KMS-11 (cell line): ENCODE results near the gene CHD5.

ENCODE experiments used
- H2AFZ ChIP-seq: fragments of 200-600 bp; sonication (generic); 2 replicates; pipeline ENCODE4 v1.6.1; 2016; ENCODE audit warnings: antibody characterized with exemption, mixed run types, low read depth
- H3K27ac ChIP-seq: fragments of 200-600 bp; sonication (generic); 2 replicates; pipeline ENCODE4 v1.6.1; 2016; ENCODE audit warnings: mild to moderate bottlenecking, mixed run types
- H3K27me3 ChIP-seq: fragments of 200-600 bp; sonication (generic); 2 replicates; pipeline ENCODE4 v1.6.1; 2017; ENCODE audit warnings: mild to moderate bottlenecking, low read depth, mixed run types, moderate library complexity; ENCODE audit not compliant: insufficient read depth
- H3K36me3 ChIP-seq: fragments of 200-600 bp; sonication (generic); 2 replicates; pipeline ENCODE4 v1.6.1; 2017; ENCODE audit warnings: mild to moderate bottlenecking, mixed run types; ENCODE audit not compliant: insufficient read depth
- H3K4me1 ChIP-seq: fragments of 200-600 bp; sonication (generic); 2 replicates; pipeline ENCODE4 v1.6.1; 2016; ENCODE audit warnings: mild to moderate bottlenecking, low read depth, mixed run types; ENCODE audit not compliant: poor library complexity, severe bottlenecking
- H3K4me2 ChIP-seq: fragments of 200-600 bp; sonication (generic); 2 replicates; pipeline ENCODE4 v1.7.0; 2016; ENCODE audit warnings: mild to moderate bottlenecking, mixed run types
- H3K4me3 ChIP-seq: fragments of 200-600 bp; sonication (generic); IDR thresholded peaks from 2 replicates; pipeline ENCODE4 v1.6.1; 2017; ENCODE audit warnings: low read depth, low read length, mixed read lengths; ENCODE audit not compliant: insufficient read depth
- H3K79me2 ChIP-seq: fragments of 200-600 bp; sonication (generic); 2 replicates; pipeline ENCODE4 v1.6.1; 2016; ENCODE audit warnings: low read depth, mixed run types; ENCODE audit not compliant: insufficient read depth
- H3K9ac ChIP-seq: fragments of 200-600 bp; sonication (generic); 2 replicates; pipeline ENCODE4 v1.6.1; 2016; ENCODE audit warnings: mild to moderate bottlenecking, mixed run types
- H4K20me1 ChIP-seq: fragments of 200-600 bp; sonication (generic); 2 replicates; pipeline ENCODE4 v1.6.1; 2016; ENCODE audit warnings: mild to moderate bottlenecking, mixed run types; ENCODE audit not compliant: insufficient read depth
- TF ChIP-seq, protein P1 (sequence below): fragments of 200-600 bp; sonication (generic); conservative IDR thresholded peaks from 2 replicates; pipeline ENCODE4 v1.6.1; 2017; ENCODE audit warnings: low read depth, mild to moderate bottlenecking, antibody characterized with exemption, low read length, moderate library complexity, mixed read lengths

The CHD5 gene

DNA sequence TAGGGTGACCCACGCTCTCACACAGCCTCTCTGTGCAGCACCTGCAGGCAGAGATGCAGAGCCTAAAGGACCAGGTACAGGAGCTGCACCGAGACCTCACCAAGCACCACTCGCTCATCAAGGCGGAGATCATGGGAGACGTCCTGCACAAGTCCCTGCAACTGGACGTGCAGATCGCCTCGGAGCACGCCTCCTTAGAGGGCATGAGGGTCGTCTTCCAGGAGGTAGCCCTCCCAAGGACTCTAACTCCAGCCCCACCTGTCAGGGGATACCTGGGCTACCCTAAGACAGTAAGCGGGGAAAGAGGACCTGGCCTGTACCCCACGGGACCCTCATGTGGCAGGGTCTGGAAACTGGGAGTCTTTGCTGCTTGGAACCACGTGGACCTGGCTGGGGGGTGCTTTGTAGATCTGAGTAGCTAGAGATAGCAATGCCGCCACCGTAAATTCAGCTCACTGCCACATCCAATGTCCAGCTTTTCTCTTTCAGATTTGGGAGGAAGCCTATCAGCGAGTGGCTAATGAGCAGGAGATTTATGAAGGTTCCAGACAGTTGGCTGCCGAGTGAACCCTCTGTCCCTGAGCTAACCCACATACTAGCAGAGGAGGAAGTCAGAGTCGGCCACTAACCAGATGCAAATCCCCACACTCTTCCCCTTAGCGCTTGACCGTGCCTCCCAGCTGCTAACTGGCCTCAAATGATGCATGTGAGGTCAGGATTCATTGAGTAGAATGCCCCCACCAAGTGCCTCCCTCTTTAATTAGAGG is 32.3 kb upstream of the CHD5 start:
- Histone ChIP-seq H3K27me3 (no peaks in the 10 kb centered on the region), H3K36me3 (no peaks in the 10 kb centered on the region), H3K4me1 (peaks cover 4% of the 10 kb centered on the region), H3K4me2 (no peak overlapping the region), H3K9ac (no peak overlapping the region), H3K79me2 (no peaks in the 10 kb centered on the region; the same call in 1 of the 2 replicates), H3K27ac (no peak overlapping the region), H3K4me3 (no peak overlapping the region), H2AFZ (no peak overlapping the region), H4K20me1 (no peaks in the 10 kb centered on the region)
- TF ChIP-seq, protein P1, sequence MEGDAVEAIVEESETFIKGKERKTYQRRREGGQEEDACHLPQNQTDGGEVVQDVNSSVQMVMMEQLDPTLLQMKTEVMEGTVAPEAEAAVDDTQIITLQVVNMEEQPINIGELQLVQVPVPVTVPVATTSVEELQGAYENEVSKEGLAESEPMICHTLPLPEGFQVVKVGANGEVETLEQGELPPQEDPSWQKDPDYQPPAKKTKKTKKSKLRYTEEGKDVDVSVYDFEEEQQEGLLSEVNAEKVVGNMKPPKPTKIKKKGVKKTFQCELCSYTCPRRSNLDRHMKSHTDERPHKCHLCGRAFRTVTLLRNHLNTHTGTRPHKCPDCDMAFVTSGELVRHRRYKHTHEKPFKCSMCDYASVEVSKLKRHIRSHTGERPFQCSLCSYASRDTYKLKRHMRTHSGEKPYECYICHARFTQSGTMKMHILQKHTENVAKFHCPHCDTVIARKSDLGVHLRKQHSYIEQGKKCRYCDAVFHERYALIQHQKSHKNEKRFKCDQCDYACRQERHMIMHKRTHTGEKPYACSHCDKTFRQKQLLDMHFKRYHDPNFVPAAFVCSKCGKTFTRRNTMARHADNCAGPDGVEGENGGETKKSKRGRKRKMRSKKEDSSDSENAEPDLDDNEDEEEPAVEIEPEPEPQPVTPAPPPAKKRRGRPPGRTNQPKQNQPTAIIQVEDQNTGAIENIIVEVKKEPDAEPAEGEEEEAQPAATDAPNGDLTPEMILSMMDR, result no peak

DNA sequence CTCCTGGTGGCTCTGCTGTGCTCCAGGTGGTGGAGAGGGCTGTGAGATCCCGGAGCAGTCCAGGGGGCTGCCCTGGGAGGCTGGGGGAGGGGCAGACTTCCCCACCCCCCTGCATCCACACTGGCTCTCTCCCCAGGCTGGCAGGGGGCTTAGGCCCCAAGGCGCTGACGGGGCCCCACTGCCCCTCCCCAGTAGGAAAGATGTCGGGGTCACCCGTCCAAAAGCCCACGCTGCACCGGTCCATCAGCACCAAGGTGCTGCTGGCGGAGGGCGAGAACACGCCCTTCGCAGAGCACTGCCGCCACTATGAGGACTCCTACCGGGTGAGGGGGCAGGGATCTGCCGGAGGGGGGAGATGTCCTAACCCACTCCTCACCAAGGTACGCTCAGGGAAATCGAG is 31.6 kb upstream of the CHD5 start:
- no peaks in the 10 kb centered on the region for H3K27me3 ChIP-seq
- no peak overlapping the region for H3K27ac ChIP-seq
- H3K9ac ChIP-seq, result no peak overlapping the region
- no peak overlapping the region for H3K4me2 ChIP-seq
- TF ChIP-seq, protein P1, result no peak
- no peaks in the 10 kb centered on the region for H4K20me1 ChIP-seq
- H3K79me2 ChIP-seq, result peaks cover 6% of the 10 kb centered on the region; the same call in 1 of the 2 replicates
- peaks cover 10% of the 10 kb centered on the region for H3K4me1 ChIP-seq
- no peak overlapping the region for H2AFZ ChIP-seq
- no peaks in the 10 kb centered on the region for H3K36me3 ChIP-seq
- H3K4me3 ChIP-seq, result no peak overlapping the region

DNA sequence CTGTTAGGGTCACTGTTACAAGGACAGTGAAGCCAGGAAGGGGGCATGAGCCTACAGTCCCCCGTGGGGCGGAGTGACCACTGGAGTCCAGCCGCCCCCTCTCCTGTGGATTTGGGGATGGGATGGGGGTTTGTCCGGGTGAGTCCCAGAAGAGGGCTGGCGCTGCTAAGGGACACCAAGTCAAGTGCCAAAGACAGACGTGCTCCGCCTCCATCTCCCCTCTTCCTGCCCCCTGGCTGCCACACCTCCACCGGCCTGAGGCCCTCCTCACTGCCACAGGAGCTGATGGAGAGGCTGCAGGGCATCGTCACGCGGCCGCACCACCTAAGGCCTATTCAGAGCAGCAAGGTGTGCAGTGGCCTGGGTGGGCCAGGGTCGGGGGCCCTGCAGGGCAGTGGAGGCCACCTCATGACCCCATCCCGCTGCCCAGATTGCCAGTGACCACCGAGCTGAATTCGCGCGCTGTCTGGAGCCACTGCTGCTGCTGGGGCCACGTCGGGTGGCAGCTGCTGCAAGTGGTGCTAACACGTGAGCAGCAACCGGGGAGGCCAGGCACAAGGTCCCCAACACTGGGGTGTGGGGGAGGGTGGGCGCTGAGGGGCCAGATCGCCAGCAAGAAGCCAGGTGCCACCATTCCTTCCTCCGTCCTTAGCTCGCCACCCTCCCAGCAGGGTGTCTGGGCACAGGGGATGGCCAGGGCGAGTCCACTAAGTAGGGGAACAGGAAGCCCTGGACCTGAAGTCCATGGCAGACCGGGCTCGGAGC is 30.7 kb upstream of the CHD5 start:
- peaks cover 12% of the 10 kb centered on the region for H3K4me1 ChIP-seq
- no peak overlapping the region for H3K4me3 ChIP-seq
- no peak overlapping the region for H3K4me2 ChIP-seq

More for the DNA sequence above, 30.7 kb upstream of the CHD5 start:
- H3K27me3 ChIP-seq, result no peaks in the 10 kb centered on the region
- no peaks in the 10 kb centered on the region for H4K20me1 ChIP-seq
- H3K9ac ChIP-seq, result no peak overlapping the region
- TF ChIP-seq, protein P1, result no peak
- H3K79me2 ChIP-seq, result peaks cover 10% of the 10 kb centered on the region; the same call in 1 of the 2 replicates
- H3K27ac ChIP-seq, result no peak overlapping the region
- H2AFZ ChIP-seq, result no peak overlapping the region
- H3K36me3 ChIP-seq, result no peaks in the 10 kb centered on the region
